HCEC 1CT (cell line): Measurements from ENCODE around the gene NT5C3A.
A peak's percentile ranks its signal among the peaks of the same experiment; 100 is the strongest.

Source experiments
- DNase-seq: peaks from one replicate; pipeline ENCODE4 v3.0.0-alpha.2; 2017

The NT5C3A gene

DNA sequence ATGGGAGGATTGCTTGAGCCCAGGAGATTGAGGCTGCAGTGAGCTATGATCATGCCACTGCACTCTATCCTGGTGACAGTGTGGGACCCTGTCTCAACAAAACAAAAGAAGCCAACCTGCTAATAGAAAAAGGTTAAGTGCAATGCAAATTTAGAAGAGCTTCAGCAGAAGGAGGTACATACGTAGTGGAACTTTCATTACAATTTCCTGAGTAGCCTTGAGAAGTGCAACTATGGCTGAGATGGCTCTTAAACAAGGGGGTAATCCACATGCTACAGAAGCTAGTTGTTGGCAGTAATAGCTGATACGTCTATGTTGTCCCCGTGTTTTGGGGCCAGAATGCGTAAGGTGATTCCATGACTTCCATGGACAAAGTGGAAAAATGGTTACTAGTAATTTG, 10.7 kb upstream of the NT5C3A start:
- no peak for DNase-seq

DNA sequence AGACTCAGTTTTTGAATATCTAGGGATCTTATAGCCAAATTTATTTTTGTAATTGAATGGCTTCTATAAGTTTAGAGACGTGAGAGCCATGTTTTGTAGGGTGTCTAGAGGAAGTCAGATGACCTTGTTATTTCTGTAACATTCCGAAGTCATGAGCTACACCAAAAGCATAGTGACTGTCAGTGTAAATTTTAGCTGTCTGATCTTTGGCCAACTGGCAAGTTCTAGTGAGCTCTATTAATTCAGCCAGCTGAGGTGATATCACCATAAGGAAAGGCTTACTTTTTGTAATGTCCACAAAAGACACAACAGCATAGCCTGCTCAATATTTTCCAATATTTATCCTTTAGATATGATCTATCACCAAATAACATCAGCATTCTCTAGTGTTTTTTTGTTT, 9.9 kb upstream of the NT5C3A start:
- peak; percentile 82 for DNase-seq

GRCh38 chr7:33070831-33071230, 8.3 kb upstream of the NT5C3A start:
- DNase-seq: no peak

DNA sequence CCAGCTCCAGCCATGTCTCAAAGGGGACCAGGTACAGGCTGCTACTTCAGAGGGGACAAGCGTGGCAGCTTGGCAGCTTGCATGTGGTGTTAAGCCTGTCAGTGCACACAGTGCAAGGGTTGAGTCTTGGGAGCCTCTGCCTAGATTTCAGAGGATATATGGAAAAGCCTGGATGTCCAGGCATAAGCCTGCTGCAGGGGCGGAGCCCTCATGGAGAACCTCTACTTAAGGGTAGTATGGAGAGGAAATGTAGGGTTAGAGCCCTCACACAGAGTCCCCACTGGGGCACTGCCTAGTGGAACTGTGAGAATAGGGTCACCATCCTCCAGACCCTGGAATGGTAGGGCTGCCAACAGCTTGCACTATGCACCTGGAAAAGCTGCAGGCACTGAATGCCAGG, 7.7 kb upstream of the NT5C3A start:
- DNase-seq: no peak

DNA sequence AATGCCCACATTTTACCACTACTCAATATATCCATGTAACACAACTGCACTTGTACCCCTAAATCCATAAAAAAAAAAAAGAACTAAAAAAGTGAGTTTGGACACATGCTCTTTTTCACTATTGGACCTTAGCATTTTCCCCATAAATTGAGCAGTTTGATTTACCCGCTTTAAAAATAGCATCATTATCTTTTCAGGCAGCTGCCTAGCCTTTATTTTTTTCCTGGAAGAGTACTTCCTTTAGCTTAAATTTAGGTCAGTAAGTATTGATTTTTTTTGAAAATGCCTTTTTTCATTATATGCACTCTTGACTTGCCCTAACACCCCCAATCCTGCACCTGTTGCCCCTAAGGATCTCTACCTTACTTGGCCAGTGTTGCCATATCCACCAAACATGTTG, 5.3 kb upstream of the NT5C3A start:
- DNase-seq: no peak

DNA sequence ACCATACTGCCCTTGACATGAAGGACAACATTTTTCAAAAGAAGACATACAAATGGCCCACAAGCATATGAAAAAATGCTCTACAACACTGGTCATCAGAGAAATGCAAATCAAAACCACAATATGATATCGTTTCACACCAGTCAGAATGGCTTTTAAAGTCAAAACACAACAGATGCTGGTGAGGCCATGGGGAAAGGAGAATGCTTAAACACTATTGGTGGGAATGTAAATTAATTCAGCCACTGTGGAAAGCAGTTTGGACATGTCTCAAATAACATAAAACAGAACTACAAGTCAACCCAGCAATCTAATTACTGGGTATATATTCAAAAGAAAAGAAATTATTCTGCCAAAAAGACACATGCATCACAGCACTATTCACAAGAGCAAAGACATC, 4.2 kb upstream of the NT5C3A start:
- DNase-seq: no peak

GRCh38 chr7:33065981-33066380, 3.4 kb upstream of the NT5C3A start:
- no peak for DNase-seq

GRCh38 chr7:33062782-33063443, 337 bp upstream of the NT5C3A start:
- DNase-seq: peak; percentile 96

GRCh38 chr7:33061282-33061937, 1.2 kb downstream of the NT5C3A start:
- no peak for DNase-seq

GRCh38 chr7:33059635-33060034, 2.9 kb downstream of the NT5C3A start:
- no peak for DNase-seq

- DNase-seq: no peak
These were observed 7.4 kb downstream of the NT5C3A start for GRCh38 chr7:33055158-33055557.

- DNase-seq: peak; percentile 34
These were observed 8.2 kb downstream of the NT5C3A start for GRCh38 chr7:33054261-33054964.

GRCh38 chr7:33053721-33054120, 8.9 kb downstream of the NT5C3A start:
- DNase-seq: no peak

DNA sequence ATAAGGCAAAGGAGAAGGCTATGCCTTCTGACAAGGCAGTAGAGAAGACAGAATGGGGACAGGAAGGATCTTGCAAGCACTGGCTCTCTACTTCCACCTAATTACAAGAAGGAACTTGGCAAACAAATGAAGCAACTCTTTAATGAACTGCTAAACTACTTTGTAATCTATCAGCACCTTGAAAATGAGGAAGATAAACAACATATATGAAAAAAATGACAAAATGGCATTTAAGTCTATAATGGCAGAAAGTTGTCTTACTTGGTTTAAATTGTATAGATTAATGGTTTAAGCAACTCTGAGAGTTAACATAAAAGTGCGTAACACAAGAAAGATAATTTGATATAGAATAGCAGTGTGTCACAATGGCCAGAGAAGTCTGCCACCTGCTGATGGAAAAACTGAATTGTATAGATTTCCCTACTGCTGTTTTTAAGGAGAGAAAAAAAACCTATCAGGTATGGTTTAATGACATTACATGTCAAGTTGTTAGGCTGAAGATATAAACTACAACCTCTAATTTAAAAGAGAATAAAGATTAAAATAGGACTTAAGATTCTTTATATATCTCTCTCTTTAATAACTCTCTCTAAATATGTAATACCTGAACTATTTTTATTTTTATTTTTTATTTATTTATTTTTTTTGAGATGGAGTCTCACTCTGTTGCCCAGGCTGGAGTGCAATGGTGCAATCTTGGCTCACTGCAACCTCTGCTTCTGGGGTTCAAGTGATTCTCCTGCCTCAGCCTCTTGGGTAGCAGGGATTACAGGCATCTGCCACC, 11.8 kb downstream of the NT5C3A start:
- DNase-seq: peak; percentile 53

DNA sequence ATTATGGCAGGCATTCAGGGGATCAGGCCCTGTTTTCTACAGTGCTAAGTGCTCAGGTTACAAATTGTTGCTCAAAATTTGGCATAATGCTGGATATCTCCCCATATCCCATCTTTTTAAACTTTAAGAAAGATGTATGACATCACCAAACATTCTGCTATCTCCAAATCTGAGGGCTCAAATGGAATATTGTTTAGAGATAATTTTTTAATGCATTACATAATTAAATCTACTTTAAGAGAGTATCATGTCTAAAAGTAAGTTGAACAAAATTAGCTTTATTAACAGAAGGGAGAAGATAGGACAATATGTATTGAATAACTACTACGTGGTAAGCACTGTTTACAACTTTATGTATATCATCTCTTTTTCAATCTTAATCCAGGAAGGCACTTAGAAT, 13.9 kb downstream of the NT5C3A start:
- no peak for DNase-seq

DNA sequence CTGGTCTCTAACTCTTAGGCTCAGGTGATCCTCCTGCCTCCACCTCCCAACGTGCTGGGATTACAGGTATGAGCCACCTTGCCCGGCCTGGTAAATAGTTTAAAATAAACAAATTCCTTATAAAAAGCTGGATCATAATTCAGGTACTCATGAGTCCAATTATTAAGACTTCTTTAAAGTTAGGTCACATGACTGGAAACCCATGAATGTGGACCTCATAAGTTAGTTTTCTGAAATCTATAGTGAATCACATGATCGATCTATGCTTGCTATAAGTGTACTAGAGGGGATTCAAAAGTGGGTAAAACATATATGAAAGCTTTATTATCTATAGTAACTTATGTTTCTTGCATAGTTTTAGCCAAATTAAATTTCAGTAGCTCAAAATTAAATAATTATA, 14.3 kb downstream of the NT5C3A start:
- DNase-seq: no peak

- peak; percentile 61 for DNase-seq
These were observed 17.6 kb downstream of the NT5C3A start for GRCh38 chr7:33044986-33045385.

GRCh38 chr7:33044401-33044718, 18.2 kb downstream of the NT5C3A start:
- no peak for DNase-seq

- no peak for DNase-seq
These were observed 18.8 kb downstream of the NT5C3A start for GRCh38 chr7:33043501-33044400.

- no peak for DNase-seq
These were observed 20.7 kb downstream of the NT5C3A start for GRCh38 chr7:33041631-33042428.

- DNase-seq: peak; percentile 18
These were observed 21.6 kb downstream of the NT5C3A start for GRCh38 chr7:33040803-33041516.
